LoVo (cell line): ENCODE measurements around the gene MARK4.

Experiments
- DNase-seq: peaks from one replicate; pipeline ENCODE4 v3.0.0-alpha.2; 2016; ENCODE audit warnings: low spot score

Gene MARK4

GRCh38 chr19:45271735-45272108 is 20.7 kb downstream of the MARK4 start:
- no peak for DNase-seq

- DNase-seq: no peak
These were observed 22.4 kb downstream of the MARK4 start for GRCh38 chr19:45273521-45273855.

GRCh38 chr19:45275370-45275971 is 24.4 kb downstream of the MARK4 start:
- no peak for DNase-seq

- DNase-seq: no peak
These were observed 25.2 kb downstream of the MARK4 start for GRCh38 chr19:45276284-45276687.

GRCh38 chr19:45278087-45278486 is 27.0 kb downstream of the MARK4 start:
- no peak for DNase-seq

GRCh38 chr19:45279587-45280192 is 28.6 kb downstream of the MARK4 start:
- DNase-seq: no peak

- no peak for DNase-seq
These were observed 29.4 kb downstream of the MARK4 start for GRCh38 chr19:45280471-45280961.

GRCh38 chr19:45283443-45284033 is 32.5 kb downstream of the MARK4 start:
- no peak for DNase-seq

DNA sequence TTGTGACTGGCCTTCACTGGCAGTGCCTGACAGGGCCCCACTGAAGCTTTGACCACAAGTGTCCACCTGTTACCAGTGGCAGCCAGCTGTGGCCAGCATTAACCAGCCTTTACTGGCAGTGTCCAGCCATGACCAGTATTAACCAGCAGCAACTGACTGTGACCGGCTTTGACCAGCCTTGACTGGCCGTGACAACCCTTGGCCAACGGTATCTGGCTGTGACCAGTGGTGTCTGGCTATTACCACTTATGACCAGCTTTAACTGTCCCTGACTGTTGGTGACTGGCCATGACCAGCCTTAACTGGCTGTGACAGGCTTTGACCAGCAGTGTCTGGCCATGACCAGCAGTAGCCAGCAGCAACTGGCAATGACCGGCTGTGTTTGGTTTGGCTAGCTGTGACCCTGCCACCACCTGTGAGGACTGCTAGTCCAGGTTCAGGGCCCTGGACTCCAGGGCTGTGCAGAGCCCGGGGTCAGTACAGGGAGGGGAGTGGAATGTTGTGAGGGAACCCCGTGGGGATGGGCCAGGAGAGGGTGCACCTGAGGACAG is 39.4 kb downstream of the MARK4 start:
- no peak for DNase-seq

- DNase-seq: no peak
These were observed 40.8 kb downstream of the MARK4 start for GRCh38 chr19:45291834-45292233.

DNA sequence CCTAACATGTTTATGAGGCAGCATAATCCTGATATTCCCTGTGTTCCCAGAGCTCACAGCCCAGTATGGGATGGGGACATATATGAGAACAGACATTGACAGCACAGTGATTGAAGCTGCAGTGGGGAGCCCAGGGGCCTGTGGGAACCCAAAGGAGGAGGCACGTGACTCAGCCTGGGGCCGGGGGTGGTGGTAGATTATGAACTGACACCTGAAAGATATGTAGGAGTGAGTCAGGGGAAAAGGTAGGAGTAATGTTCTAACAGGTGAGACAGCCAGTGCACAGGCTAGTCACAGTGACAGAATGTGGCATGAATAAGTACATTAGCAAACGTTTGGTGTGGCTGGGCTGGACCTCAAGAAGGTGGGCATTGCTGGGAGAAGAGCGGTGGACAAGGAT is 42.6 kb downstream of the MARK4 start:
- DNase-seq: no peak

DNA sequence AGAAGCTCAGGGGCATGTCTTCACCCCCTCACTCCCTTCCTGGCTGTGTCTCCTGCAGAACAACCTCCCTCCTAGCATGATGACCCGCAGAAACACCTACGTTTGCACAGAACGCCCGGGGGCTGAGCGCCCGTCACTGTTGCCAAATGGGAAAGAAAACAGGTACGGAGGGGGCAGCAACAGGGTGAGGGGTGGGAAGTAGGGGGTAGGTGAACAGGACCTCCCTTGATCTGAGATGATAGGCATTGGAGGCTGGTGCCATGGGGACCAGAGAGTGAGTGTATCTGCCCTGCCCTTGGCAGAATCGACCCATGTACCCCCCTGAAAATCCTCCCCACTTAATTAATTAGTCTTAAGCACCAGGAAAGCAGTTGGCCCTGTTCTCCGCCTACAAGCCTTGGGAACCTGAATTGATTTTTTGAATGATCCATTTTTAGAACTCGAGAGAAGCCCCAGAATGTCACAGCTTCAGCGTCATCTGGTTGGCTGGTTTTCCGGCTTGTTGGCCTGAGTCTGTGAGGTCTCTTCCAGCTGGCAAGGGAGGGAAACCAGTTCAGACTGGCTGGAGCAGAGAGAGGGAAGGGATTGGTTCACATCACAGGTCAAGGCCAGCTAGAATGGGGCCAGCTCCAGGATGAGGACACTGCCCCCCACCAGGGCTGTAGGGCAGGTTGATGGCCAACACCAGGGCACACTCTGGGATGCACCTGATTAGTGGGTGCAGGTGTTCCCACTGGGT is 43.4 kb downstream of the MARK4 start:
- DNase-seq: no peak

GRCh38 chr19:45295873-45296272 is 44.8 kb downstream of the MARK4 start:
- no peak for DNase-seq

- DNase-seq: no peak
These were observed 45.3 kb downstream of the MARK4 start for GRCh38 chr19:45296355-45296754.

GRCh38 chr19:45297674-45298073 is 46.6 kb downstream of the MARK4 start:
- no peak for DNase-seq

- DNase-seq: no peak
These were observed 47.2 kb downstream of the MARK4 start for GRCh38 chr19:45298264-45298663.

- no peak for DNase-seq
These were observed 48.6 kb downstream of the MARK4 start for GRCh38 chr19:45299719-45300118.

- no peak for DNase-seq
These were observed 51.3 kb downstream of the MARK4 start for GRCh38 chr19:45302416-45302815.

- DNase-seq: no peak
These were observed 52.4 kb downstream of the MARK4 start for GRCh38 chr19:45303269-45304060.

DNA sequence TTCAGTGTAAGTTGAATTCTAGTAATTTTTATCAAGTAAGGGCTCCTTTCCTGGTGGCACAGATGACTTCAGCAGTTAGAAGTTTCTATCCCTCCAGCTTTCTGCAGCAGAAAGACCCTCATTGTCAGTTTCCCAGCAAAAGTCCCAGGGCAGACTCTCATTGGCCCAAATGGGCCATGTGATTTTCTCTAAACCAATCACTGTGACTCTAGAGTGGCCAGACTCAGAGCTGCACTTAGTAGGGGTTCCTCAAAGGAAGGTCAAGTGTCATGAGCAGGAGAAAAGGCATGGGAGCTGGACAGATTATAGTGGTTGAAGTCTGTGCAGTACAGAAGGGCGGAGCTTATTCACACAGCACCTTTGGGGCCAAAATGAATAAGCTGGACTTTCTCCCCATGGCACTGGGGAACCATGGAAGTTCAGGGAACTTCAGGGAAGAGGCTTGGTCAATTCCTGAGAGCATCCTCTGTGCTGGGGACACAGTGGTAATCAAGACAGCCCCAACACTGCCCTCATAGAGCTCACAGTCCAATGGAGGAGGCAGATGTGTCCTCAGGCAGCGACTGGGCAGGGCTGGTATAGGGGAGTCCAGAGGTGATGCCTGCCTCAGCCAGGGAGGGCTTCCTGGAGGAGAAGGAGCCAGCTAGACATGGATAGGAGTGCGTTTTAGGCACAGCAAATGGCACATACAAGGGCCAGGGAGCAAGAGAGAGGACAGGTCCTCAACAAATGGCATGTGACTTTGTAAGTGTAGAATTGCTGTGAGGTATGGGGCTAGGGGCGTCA is 53.3 kb downstream of the MARK4 start:
- DNase-seq: no peak

GRCh38 chr19:45305007-45305406 is 53.9 kb downstream of the MARK4 start:
- DNase-seq: no peak
